ENCODE results near the gene MAP3K21. TPM values are rescaled to one million over a fixed set of nuclear protein-coding genes. Genes with fewer than 3 reads are reported as not detected.

Gene MAP3K21
- total RNA-seq, 1 donor from 2014 or later: 5.4 TPM

- Histone ChIP-seq H3K27ac (no peak overlapping the region), H3K4me1 (no peaks in the 10 kb centered on the region), H2AFZ (replicated peaks) (no peak overlapping the region), H3K4me3 (no peak overlapping the region), H4K20me1 (ENCODE audit: low read depth) (no peaks in the 10 kb centered on the region), H3K79me2 (ENCODE audit: low read depth) (no peaks in the 10 kb centered on the region), H3K9ac (no peak overlapping the region), H3K27me3 (no peaks in the 10 kb centered on the region), H3K9me3 (ENCODE audit: low read depth) (no peaks in the 10 kb centered on the region), H3K4me2 (no peak overlapping the region), H3K36me3 (no peaks in the 10 kb centered on the region), H3F3A (ENCODE audit: low read depth) (no peaks in the 10 kb centered on the region)
- TF ChIP-seq CTCF (IDR thresholded peaks at IDR 0.05): no peak
- TF ChIP-seq EZH2 (IDR thresholded peaks at IDR 0.05): no peak
- TF ChIP-seq EZH2phosphoT487 (IDR thresholded peaks at IDR 0.05): no peak
- H3K4me1 Mint-ChIP-seq: no peaks in the 10 kb centered on the region
- H3K36me3 Mint-ChIP-seq: peaks cover 2% of the 10 kb centered on the region
- H3K9me3 Mint-ChIP-seq: no peaks in the 10 kb centered on the region
- no peaks in the 10 kb centered on the region for H3K27me3 Mint-ChIP-seq (ENCODE audit: insufficient read depth, low read depth)
- no peak overlapping the region for H3K27ac Mint-ChIP-seq
- no peak overlapping the region for H3K4me3 Mint-ChIP-seq
- no peak for DNase-seq (ENCODE audit: low spot score)
Measured at GRCh38 chr1:233355841-233356704, 28.5 kb downstream of the MAP3K21 start.

GRCh38 chr1:233356705-233356987 is 29.1 kb downstream of the MAP3K21 start:
- H3K27ac ChIP-seq: no peak overlapping the region
- Mint-ChIP-seq H3K36me3 (peaks cover 2% of the 10 kb centered on the region), H3K4me3 (no peak overlapping the region), H3K27ac (no peak overlapping the region), H3K4me1 (peaks cover 3% of the 10 kb centered on the region), H3K9me3 (no peaks in the 10 kb centered on the region), H3K27me3 (ENCODE audit: insufficient read depth, low read depth) (no peaks in the 10 kb centered on the region)
- H3K9ac ChIP-seq: no peak overlapping the region
- H3F3A ChIP-seq (ENCODE audit: low read depth): no peaks in the 10 kb centered on the region
- DNase-seq (ENCODE audit: low spot score): no peak
- no peaks in the 10 kb centered on the region for H3K27me3 ChIP-seq
- no peaks in the 10 kb centered on the region for H3K9me3 ChIP-seq (ENCODE audit: low read depth)
- no peak for TF ChIP-seq EZH2phosphoT487 (IDR thresholded peaks at IDR 0.05)
- TF ChIP-seq EZH2 (IDR thresholded peaks at IDR 0.05): no peak
- TF ChIP-seq CTCF (IDR thresholded peaks at IDR 0.05): no peak
- no peaks in the 10 kb centered on the region for H3K79me2 ChIP-seq (ENCODE audit: low read depth)
- no peaks in the 10 kb centered on the region for H3K36me3 ChIP-seq
- H3K4me1 ChIP-seq: no peaks in the 10 kb centered on the region
- H4K20me1 ChIP-seq (ENCODE audit: low read depth): no peaks in the 10 kb centered on the region
- no peak overlapping the region for H3K4me3 ChIP-seq
- no peak overlapping the region for H2AFZ ChIP-seq (replicated peaks)
- no peak overlapping the region for H3K4me2 ChIP-seq

GRCh38 chr1:233357595-233358397 is 30.3 kb downstream of the MAP3K21 start:
- H3K9me3 Mint-ChIP-seq: no peaks in the 10 kb centered on the region
- Histone ChIP-seq H3K4me2 (no peak overlapping the region), H3K27ac (no peak overlapping the region), H3K27me3 (no peaks in the 10 kb centered on the region), H3K9ac (no peak overlapping the region), H3K4me1 (no peaks in the 10 kb centered on the region), H3K4me3 (no peak overlapping the region), H3K79me2 (ENCODE audit: low read depth) (no peaks in the 10 kb centered on the region), H3K9me3 (ENCODE audit: low read depth) (no peaks in the 10 kb centered on the region), H3F3A (ENCODE audit: low read depth) (no peaks in the 10 kb centered on the region), H4K20me1 (ENCODE audit: low read depth) (no peaks in the 10 kb centered on the region), H2AFZ (replicated peaks) (no peak overlapping the region), H3K36me3 (no peaks in the 10 kb centered on the region)
- no peak for DNase-seq (ENCODE audit: low spot score)
- H3K36me3 Mint-ChIP-seq: peaks cover 2% of the 10 kb centered on the region
- TF ChIP-seq EZH2 (IDR thresholded peaks at IDR 0.05): no peak
- no peak for TF ChIP-seq CTCF (IDR thresholded peaks at IDR 0.05)
- no peak for TF ChIP-seq EZH2phosphoT487 (IDR thresholded peaks at IDR 0.05)
- H3K4me3 Mint-ChIP-seq: no peak overlapping the region
- H3K27me3 Mint-ChIP-seq (ENCODE audit: insufficient read depth, low read depth): no peaks in the 10 kb centered on the region
- no peak overlapping the region for H3K27ac Mint-ChIP-seq
- peaks cover 8% of the 10 kb centered on the region for H3K4me1 Mint-ChIP-seq
